Kidney (tissue), 14 donors: ENCODE data around the gene SH3PXD2A. TPM values are rescaled to one million over a fixed set of nuclear protein-coding genes. Genes with fewer than 3 reads are reported as not detected.

Experiments used
- DNase-seq, 5 donors: peaks; one replicate each; pipeline ENCODE4 v3.0.0-alpha.2; 2013 to 2020
- FAIRE-seq: peaks from 2 replicates; lab custom pipeline; 2012; peaks lifted over from hg19 to GRCh38; lab: Jason Lieb, UNC
- H3K27ac ChIP-seq, 2 donors: one replicate each; pipeline ENCODE4 v1.7.0; 2013; ENCODE audit warnings: low read depth in 2 of 2, low read length in 2 of 2, inconsistent platforms in 1 of 2
- H3K27me3 ChIP-seq: one replicate; pipeline ENCODE4 v1.7.1; 2013; ENCODE audit warnings: low read length, inconsistent platforms; ENCODE audit not compliant: control insufficient read depth, insufficient read depth
- H3K36me3 ChIP-seq, 3 donors: one replicate each; pipeline versions ENCODE4 v1.7.0 to v1.7.1; 2013; ENCODE audit warnings: low read length in 3 of 3, control low read depth in 1 of 3, inconsistent platforms in 1 of 3; ENCODE audit not compliant: insufficient read depth in 3 of 3, control insufficient read depth in 2 of 3
- H3K4me1 ChIP-seq, 3 donors: one replicate each; pipeline versions ENCODE4 v1.7.0 to v1.7.1; 2013; ENCODE audit warnings: low read length in 3 of 3, inconsistent platforms in 1 of 3, low read depth in 1 of 3; ENCODE audit not compliant: control insufficient read depth in 2 of 3, insufficient read depth in 2 of 3
- H3K4me3 ChIP-seq, 3 donors: one replicate each; pipeline versions ENCODE4 v1.7.0 to v1.8.1; 2013; ENCODE audit warnings: low read length in 3 of 3, control low read depth in 1 of 3, inconsistent platforms in 1 of 3
- H3K9ac ChIP-seq, 3 donors: one replicate each; pipeline versions ENCODE4 v1.7.0 to v1.7.1; 2013; ENCODE audit warnings: low read length in 3 of 3, control low read depth in 1 of 3, inconsistent platforms in 1 of 3
- H3K9me3 ChIP-seq, 3 donors: one replicate each; pipeline versions ENCODE4 v1.7.0 to v1.7.1; 2013; ENCODE audit warnings: low read length in 3 of 3, control low read depth in 1 of 3, inconsistent platforms in 1 of 3; ENCODE audit not compliant: control insufficient read depth in 2 of 3, insufficient read depth in 1 of 3
- intact Hi-C: fragments of 100-400 bp; cut with DNase I; formaldehyde crosslinking; loops from one replicate; pipeline ENCODE4 v1.11.1; 2022
- polyA plus RNA-seq: library from polyadenylated mRNA; stranded (reverse); fragments of 350-450 nt; fragmentation: Illumina TruSeq; extraction: RNeasy Lipid Tissue Mini Kit (QIAGEN cat#74804); gene quantifications from one replicate; pipeline ENCODE4 v1.2.3, GENCODE V29; 2014; ENCODE audit warnings: low read depth, low replicate concordance; ENCODE audit not compliant: insufficient read depth
- total RNA-seq: library from RNA; stranded (reverse); fragmentation: NEBNext Ultra II Directional; extraction: Animal tissue kit (Norgen Biotek cat#: 25700); gene quantifications from one replicate; pipeline ENCODE4 v1.2.1, GENCODE V29; 2021
- TF ChIP-seq, protein P1 (sequence below): IDR thresholded peaks from 3 replicates; pipeline ENCODE4 v1.5.1; 2012; ENCODE audit warnings: mild to moderate bottlenecking, moderate library complexity, borderline replicate concordance; ENCODE audit not compliant: insufficient read depth; ENCODE audit errors: extremely low read depth
- donor health status: control.
- donor health status: control.
- donor health status: control.
- donor health status: control.
- donor health status: control.
- donor health status: DM: yes; HTN: yes; CAD: no.
- donor health status: Normal renal cell carcinoma (clear cell type).

The SH3PXD2A gene
- total and polyA plus RNA-seq, 2 donors from 2014 or later = 2.4 to 20.1 TPM

DNA sequence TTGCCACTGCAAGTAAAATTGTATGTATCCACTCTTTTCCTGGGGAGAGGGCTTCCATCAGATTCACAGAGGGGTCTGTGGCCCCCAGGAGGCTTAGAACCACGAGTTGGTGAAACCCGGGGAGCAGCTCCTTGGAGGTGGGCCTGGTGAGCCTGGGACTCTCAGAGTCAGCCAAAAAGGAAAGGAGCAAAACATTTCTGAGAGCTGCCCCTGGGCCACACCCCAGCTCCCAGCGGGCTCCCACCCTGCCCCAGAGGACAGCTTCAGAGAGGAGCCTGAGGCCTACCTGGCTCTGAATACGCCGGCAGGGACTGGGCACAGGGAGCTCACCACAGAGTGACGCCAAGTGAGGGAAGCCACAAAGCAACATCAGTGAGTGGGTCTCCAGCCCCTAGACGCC is 56.9 kb downstream of the SH3PXD2A start:
- Histone ChIP-seq H3K27me3 (no peaks in the 10 kb centered on the region), H3K9ac (no peak overlapping the region), H3K9me3 (no peaks in the 10 kb centered on the region), H3K27ac (no peak overlapping the region), H3K36me3 (no peaks in the 10 kb centered on the region), H3K4me1 (no peaks in the 10 kb centered on the region), H3K4me3 (no peak overlapping the region)
- TF ChIP-seq, protein P1, sequence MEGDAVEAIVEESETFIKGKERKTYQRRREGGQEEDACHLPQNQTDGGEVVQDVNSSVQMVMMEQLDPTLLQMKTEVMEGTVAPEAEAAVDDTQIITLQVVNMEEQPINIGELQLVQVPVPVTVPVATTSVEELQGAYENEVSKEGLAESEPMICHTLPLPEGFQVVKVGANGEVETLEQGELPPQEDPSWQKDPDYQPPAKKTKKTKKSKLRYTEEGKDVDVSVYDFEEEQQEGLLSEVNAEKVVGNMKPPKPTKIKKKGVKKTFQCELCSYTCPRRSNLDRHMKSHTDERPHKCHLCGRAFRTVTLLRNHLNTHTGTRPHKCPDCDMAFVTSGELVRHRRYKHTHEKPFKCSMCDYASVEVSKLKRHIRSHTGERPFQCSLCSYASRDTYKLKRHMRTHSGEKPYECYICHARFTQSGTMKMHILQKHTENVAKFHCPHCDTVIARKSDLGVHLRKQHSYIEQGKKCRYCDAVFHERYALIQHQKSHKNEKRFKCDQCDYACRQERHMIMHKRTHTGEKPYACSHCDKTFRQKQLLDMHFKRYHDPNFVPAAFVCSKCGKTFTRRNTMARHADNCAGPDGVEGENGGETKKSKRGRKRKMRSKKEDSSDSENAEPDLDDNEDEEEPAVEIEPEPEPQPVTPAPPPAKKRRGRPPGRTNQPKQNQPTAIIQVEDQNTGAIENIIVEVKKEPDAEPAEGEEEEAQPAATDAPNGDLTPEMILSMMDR = no peak
- FAIRE-seq = no peak
- DNase-seq = no peak
- intact Hi-C loops = no loop called here

DNA sequence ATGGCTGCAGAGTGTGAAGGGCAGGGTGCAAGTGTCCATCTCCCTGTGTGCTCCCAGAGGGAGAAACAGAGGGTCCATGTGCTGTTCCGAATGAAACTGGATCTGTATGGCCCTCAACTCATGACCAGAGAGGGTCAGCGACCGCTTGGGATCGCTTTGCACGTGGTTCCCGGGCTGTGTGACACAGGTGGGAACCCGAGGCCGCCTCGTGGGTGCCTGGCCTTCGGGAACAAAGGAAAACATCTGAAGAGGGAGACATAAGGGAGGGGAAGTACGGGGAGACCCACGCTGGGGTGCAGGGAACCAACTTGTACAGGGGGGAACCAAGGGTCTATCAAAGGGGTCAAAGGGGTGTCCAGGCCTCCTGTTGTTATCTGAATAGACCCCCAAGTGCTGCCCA is 57.5 kb downstream of the SH3PXD2A start:
- DNase-seq (no peak), FAIRE-seq (no peak)
- TF ChIP-seq, protein P1 = no peak
- Histone ChIP-seq H3K27me3 (no peaks in the 10 kb centered on the region), H3K36me3 (no peaks in the 10 kb centered on the region), H3K4me1 (no peaks in the 10 kb centered on the region), H3K9me3 (no peaks in the 10 kb centered on the region), H3K27ac (no peak overlapping the region), H3K4me3 (no peak overlapping the region), H3K9ac (no peak overlapping the region)
- intact Hi-C loops = no loop called here

GRCh38 chr10:103795634-103796270 is 59.6 kb downstream of the SH3PXD2A start:
- H3K27ac ChIP-seq = no peak overlapping the region
- no peaks in the 10 kb centered on the region for H3K9me3 ChIP-seq
- FAIRE-seq (no peak), DNase-seq (peak in 1 of 5 donors; percentile 55)
- intact Hi-C loops = no loop called here
- H3K4me3 ChIP-seq = no peak overlapping the region
- H3K4me1 ChIP-seq = no peaks in the 10 kb centered on the region
- no peaks in the 10 kb centered on the region for H3K27me3 ChIP-seq
- TF ChIP-seq, protein P1 = no peak
- no peak overlapping the region for H3K9ac ChIP-seq
- no peaks in the 10 kb centered on the region for H3K36me3 ChIP-seq

DNA sequence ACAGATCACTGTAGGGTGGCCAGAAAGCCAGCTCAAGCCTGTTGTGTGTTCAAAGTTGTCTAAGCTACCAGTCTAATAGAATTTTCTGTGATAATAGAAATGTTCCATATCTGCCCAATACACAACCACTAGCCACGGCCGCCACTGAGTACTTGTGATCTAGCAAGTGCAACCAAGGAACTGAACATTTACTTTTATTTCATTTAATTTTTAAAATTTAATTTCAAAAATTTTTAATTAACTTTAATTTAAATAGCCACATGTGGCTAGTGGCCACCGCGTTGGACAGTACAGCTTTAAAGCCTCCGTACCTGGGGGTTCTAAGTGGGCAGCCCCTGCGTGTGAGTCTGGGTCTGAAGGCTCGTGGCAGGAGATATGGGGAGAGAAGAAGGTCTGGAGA is 60.4 kb downstream of the SH3PXD2A start:
- intact Hi-C loops = no loop called here
- FAIRE-seq (no peak), DNase-seq (no peak)
- TF ChIP-seq, protein P1 = no peak
- no peaks in the 10 kb centered on the region for H3K27me3 ChIP-seq
- H3K4me1 ChIP-seq = no peaks in the 10 kb centered on the region
- no peaks in the 10 kb centered on the region for H3K9me3 ChIP-seq
- H3K36me3 ChIP-seq = no peaks in the 10 kb centered on the region
- H3K4me3 ChIP-seq = no peak overlapping the region
- H3K9ac ChIP-seq = no peak overlapping the region
- no peak overlapping the region for H3K27ac ChIP-seq
